Prostate gland (tissue), 2 donors: ENCODE results near the gene RILP. TPM values are rescaled to one million over a fixed set of nuclear protein-coding genes. Genes with fewer than 3 reads are reported as not detected.

Experiments used
- DNase-seq: peaks from one replicate; pipeline ENCODE4 v3.0.0-alpha.2; 2019; ENCODE audit warnings: low spot score
- H3K27ac ChIP-seq, 2 donors: fragments of 200-600 bp; sonication (generic); 2 replicates each; pipeline ENCODE4 v1.5.1; 2017 to 2019
- H3K27me3 ChIP-seq: fragments of 200-600 bp; sonication (generic); replicated peaks from 2 replicates; pipeline ENCODE4 v1.5.1; 2019; ENCODE audit not compliant: insufficient read depth
- H3K36me3 ChIP-seq, 2 donors: fragments of 200-600 bp; sonication (generic); 1 replicate in 1 of 2; 2 replicates in 1 of 2; pipeline versions ENCODE4 v1.5.1 to v1.8.1; 2017 to 2019
- H3K4me1 ChIP-seq: fragments of 200-600 bp; sonication (generic); replicated peaks from 2 replicates; pipeline ENCODE4 v1.5.1; 2019
- H3K4me3 ChIP-seq, 2 donors: fragments of 200-600 bp; sonication (generic); 2 replicates each; pipeline ENCODE4 v1.5.1; 2017 to 2019
- H3K9me3 ChIP-seq: fragments of 200-600 bp; sonication (generic); 2 replicates; pipeline ENCODE4 v1.5.1; 2017
- CTCF ChIP-seq, 4 experiments: fragments of 200-600 bp in 2 of 4; fragments of 450-650 bp in 2 of 4; sonication (generic) in 2 of 4; IDR thresholded peaks; 1 replicate in 3 of 4; 2 replicates in 1 of 4; pipeline ENCODE4 v1.5.1; 2016 to 2019; ENCODE audit warnings: antibody characterized with exemption in 4 of 4, mild to moderate bottlenecking in 2 of 4, moderate library complexity in 2 of 4
- POLR2A ChIP-seq: fragments of 450-650 bp; IDR thresholded peaks from one replicate; pipeline ENCODE4 v1.6.1; 2016; ENCODE audit warnings: antibody characterized with exemption, mild to moderate bottlenecking
- POLR2AphosphoS5 ChIP-seq: sonication (generic); formaldehyde crosslinking; IDR thresholded peaks from one replicate; pipeline ENCODE4 v1.6.1; 2017; ENCODE audit warnings: antibody characterized with exemption
- WGBS: methylation state at CpG from one replicate; pipeline ENCODE4 v1.1.5; 2018; 5-methylcytosine and 5-hydroxymethylcytosine counted together
- intact Hi-C: fragments of 100-400 bp; cut with DNase I; formaldehyde crosslinking; loops from one replicate; pipeline ENCODE4 v1.14.2; 2022
- total RNA-seq, 2 donors: library from RNA; depleted of rRNA; stranded (reverse); fragments of >200 nt; gene quantifications; one replicate each; pipeline ENCODE4 v1.1.0, GENCODE V29; 2016

Gene RILP
- total RNA-seq, 2 donors from 2014 or later: 16.9 to 24.4 TPM

- intact Hi-C loops: no loop called here
- 80% methylated on average over 22 of the region's 22 CpGs for WGBS
- Histone ChIP-seq H3K36me3 (no peaks in the 10 kb centered on the region), H3K27ac (no peak overlapping the region), H3K27me3 (no peaks in the 10 kb centered on the region), H3K4me1 (no peaks in the 10 kb centered on the region), H3K9me3 (no peaks in the 10 kb centered on the region), H3K4me3 (no peak overlapping the region)
- DNase-seq: no peak
- TF ChIP-seq POLR2A: no peak
- TF ChIP-seq POLR2AphosphoS5: no peak
- TF ChIP-seq CTCF (IDR thresholded peaks at IDR 0.05): no peak
Measured at GRCh38 chr17:1621273-1621954, 28.3 kb downstream of the RILP start.

DNA sequence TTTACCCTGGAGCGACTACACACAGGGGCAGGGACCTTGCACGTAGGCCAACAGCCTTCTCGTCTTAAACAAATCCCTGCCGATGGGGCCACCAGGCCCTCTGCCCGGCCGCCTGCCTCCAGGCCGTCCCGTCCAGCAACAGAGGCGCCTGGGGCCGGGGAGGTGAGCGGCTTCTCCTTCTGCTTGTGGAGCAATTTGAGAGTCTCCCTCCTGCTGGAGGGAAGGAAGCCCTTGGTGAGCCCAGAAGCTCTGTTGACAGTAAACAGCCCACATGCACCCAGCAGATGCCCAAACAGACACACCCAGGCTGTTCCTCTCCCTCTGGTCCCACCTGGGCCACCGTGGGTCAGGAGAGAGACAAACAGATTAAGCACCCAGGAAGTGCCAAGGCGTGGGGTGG lies 29.2 kb downstream of the RILP start:
- no peaks in the 10 kb centered on the region for H3K36me3 ChIP-seq
- DNase-seq: no peak
- TF ChIP-seq POLR2A: no peak
- no peak for TF ChIP-seq POLR2AphosphoS5
- no peak for TF ChIP-seq CTCF (IDR thresholded peaks at IDR 0.05)
- no peaks in the 10 kb centered on the region for H3K9me3 ChIP-seq
- H3K4me3 ChIP-seq: no peak overlapping the region
- no peak overlapping the region for H3K27ac ChIP-seq
- no peaks in the 10 kb centered on the region for H3K4me1 ChIP-seq
- H3K27me3 ChIP-seq: no peaks in the 10 kb centered on the region
- intact Hi-C loops: no loop called here
- 87% methylated on average over 13 of the region's 13 CpGs for WGBS

DNA sequence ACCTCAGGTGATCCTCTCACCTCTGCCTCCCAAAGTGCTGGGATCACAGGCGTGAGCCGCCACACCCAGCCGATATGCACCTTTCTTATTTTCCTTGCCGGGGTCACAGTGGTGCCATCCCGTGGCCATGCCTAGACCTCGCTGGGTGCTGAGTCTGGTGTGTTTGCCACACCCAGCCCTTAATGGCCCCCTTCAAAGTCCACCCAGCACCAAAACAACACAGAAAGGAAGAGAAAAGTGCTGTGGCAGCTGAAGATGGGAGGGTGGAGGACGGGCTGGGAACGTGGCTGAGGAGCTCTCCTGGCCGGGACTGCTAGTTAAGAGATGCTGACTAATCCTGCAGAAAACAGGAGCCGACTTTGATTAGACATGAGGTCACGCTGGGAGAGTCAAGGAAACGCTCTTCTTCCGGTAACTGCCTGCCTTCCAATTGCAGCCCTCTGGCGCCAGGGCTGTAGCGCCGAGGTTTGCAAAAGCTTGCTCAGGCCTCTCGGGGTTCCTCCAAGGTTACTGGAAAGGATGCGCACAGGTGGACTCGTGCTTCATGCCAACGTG lies 32.0 kb downstream of the RILP start:
- Histone ChIP-seq H3K4me3 (no peak overlapping the region), H3K27me3 (no peaks in the 10 kb centered on the region), H3K36me3 (no peaks in the 10 kb centered on the region), H3K27ac (no peak overlapping the region), H3K4me1 (no peaks in the 10 kb centered on the region), H3K9me3 (no peaks in the 10 kb centered on the region)
- TF ChIP-seq CTCF (IDR thresholded peaks at IDR 0.05) (no peak), POLR2A (no peak), POLR2AphosphoS5 (no peak)
- no peak for DNase-seq
- 74% methylated on average over 20 of the region's 20 CpGs for WGBS
- intact Hi-C loops: no loop called here

GRCh38 chr17:1616101-1616500 lies 33.6 kb downstream of the RILP start:
- no peaks in the 10 kb centered on the region for H3K36me3 ChIP-seq
- DNase-seq: no peak
- no peaks in the 10 kb centered on the region for H3K27me3 ChIP-seq
- no peak overlapping the region for H3K4me3 ChIP-seq
- H3K27ac ChIP-seq: no peak overlapping the region
- intact Hi-C loops: no loop called here
- TF ChIP-seq POLR2AphosphoS5 (no peak), POLR2A (no peak), CTCF (IDR thresholded peaks at IDR 0.05) (no peak)
- H3K4me1 ChIP-seq: no peaks in the 10 kb centered on the region
- no peaks in the 10 kb centered on the region for H3K9me3 ChIP-seq
- 88% methylated on average over 13 of the region's 13 CpGs for WGBS

DNA sequence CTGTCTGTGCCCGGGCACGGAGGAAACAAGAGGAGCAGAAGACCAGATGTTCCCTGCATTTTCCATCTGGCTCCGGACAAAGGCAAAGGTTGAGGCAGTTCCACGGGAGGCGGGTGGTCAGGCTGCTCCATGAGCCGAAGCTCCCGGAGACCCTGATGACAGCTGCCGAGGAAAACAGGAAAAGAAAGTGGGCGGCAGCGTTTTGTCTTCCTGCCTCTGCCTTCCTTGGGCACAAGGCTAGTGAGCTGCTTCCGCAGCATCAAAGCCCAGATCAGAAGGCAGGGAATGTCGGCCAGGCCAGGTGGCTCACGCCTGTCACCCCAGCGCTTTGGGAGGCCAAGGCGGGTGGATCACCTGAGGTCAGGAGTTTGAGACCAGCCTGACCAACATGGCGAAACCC lies 37.3 kb downstream of the RILP start:
- no peaks in the 10 kb centered on the region for H3K36me3 ChIP-seq
- no peak for TF ChIP-seq POLR2AphosphoS5
- no peak for TF ChIP-seq POLR2A
- no peak for TF ChIP-seq CTCF (IDR thresholded peaks at IDR 0.05)
- no peak overlapping the region for H3K4me3 ChIP-seq
- H3K4me1 ChIP-seq: no peaks in the 10 kb centered on the region
- no peak overlapping the region for H3K27ac ChIP-seq
- intact Hi-C loops: no loop called here
- no peak for DNase-seq
- WGBS: 81% methylated on average over 16 of the region's 16 CpGs
- H3K27me3 ChIP-seq: no peaks in the 10 kb centered on the region
- no peaks in the 10 kb centered on the region for H3K9me3 ChIP-seq
